K562 (cell line): ENCODE results near the gene ACAD8. TPM values are rescaled to one million over a fixed set of nuclear protein-coding genes. Genes with fewer than 3 reads are reported as not detected.

Experiments used
- ATAC-seq: fragments of 200-7000 bp; cut with Tn5 transposase; 3 replicates; pipeline ENCODE4 v1.9.1; 2020; ENCODE audit warnings: moderate library complexity
- BruUV-seq: library from RNA; stranded (reverse); fragments of 400-500 nt; replicated peaks from 2 replicates; lab custom pipeline; 2021; lab: Mats Ljungman, UMichigan
- CTCF ChIA-PET: fragments of 300-600 bp; formaldehyde crosslinking; extraction: SDS; loops from one replicate; lab custom pipeline; 2021; ENCODE audit warnings: low intra/inter-chr PET ratio; lab: Yijun Ruan, JAX
- POLR2A ChIA-PET: fragments of 300-600, 350-650 bp; sonication (Branson Sonifier 250); formaldehyde crosslinking; extraction: SDS; loops from one replicate; lab custom pipeline; 2021; ENCODE audit warnings: antibody characterized with exemption, inconsistent platforms; lab: Yijun Ruan, JAX
- DNase-seq, 4 experiments: peaks; one replicate each; pipeline versions ENCODE4 v3.0.0 to v3.0.0-alpha.2; 2011 to 2018; ENCODE audit warnings: low spot score in 3 of 4, mixed read lengths in 3 of 4; ENCODE audit errors: extremely low read depth in 1 of 4
- FAIRE-seq: peaks from 2 replicates; lab custom pipeline; 2011; peaks lifted over from hg19 to GRCh38; lab: Jason Lieb, UNC
- H2AFZ ChIP-seq: 2 replicates; pipeline ENCODE4 v1.6.0; 2011; ENCODE audit warnings: low read depth, low read length, control low read depth, inconsistent platforms
- H3K27ac ChIP-seq: fragments of 200-600 bp; 3 replicates; pipeline ENCODE4 v1.8.0; 2011; ENCODE audit warnings: low read depth, mild to moderate bottlenecking, control low read depth, inconsistent platforms, low read length, moderate library complexity, mixed read lengths; ENCODE audit errors: extremely low read depth
- H3K27me3 ChIP-seq, 2 experiments: fragments of 300-600 bp in 1 of 2; 2 replicates in 1 of 2; 3 replicates in 1 of 2; pipeline versions ENCODE4 v1.6.0 to v1.8.0; 2011; ENCODE audit warnings: inconsistent platforms in 2 of 2, low read length in 2 of 2, mild to moderate bottlenecking in 1 of 2, mixed read lengths in 1 of 2, moderate library complexity in 1 of 2; ENCODE audit not compliant: control insufficient read depth in 2 of 2, insufficient read depth in 2 of 2
- H3K36me3 ChIP-seq: fragments of 300-600 bp; 3 replicates; pipeline ENCODE4 v1.8.0; 2011; ENCODE audit warnings: mild to moderate bottlenecking, low read length, inconsistent platforms; ENCODE audit not compliant: control insufficient read depth, insufficient read depth
- H3K4me1 ChIP-seq, 2 experiments: fragments of 200-600 bp in 1 of 2; replicated peaks in 1 of 2; 2 replicates in 1 of 2; 3 replicates in 1 of 2; pipeline versions ENCODE4 v1.5.1 to v1.8.0; 2011; ENCODE audit warnings: inconsistent platforms in 2 of 2, low read length in 2 of 2, mild to moderate bottlenecking in 1 of 2, mixed read lengths in 1 of 2, moderate library complexity in 1 of 2; ENCODE audit not compliant: control insufficient read depth in 2 of 2, insufficient read depth in 2 of 2
- H3K4me2 ChIP-seq: 2 replicates; pipeline ENCODE4 v1.6.1; 2011; ENCODE audit warnings: low read length, control low read depth, inconsistent platforms, mixed read lengths; ENCODE audit not compliant: insufficient read depth
- H3K4me3 ChIP-seq: fragments of 200-600 bp; sonication (generic), shearing (Covaris generic); 2 replicates; pipeline ENCODE4 v1.5.1; 2016; ENCODE audit warnings: control low read depth, inconsistent platforms
- H3K79me2 ChIP-seq: fragments of 200-600 bp; 3 replicates; pipeline ENCODE4 v1.8.0; 2011; ENCODE audit warnings: low read length, inconsistent platforms; ENCODE audit not compliant: control insufficient read depth, insufficient read depth
- H3K9ac ChIP-seq, 2 experiments: 2 replicates each; pipeline versions ENCODE4 v1.6.0 to v1.6.1; 2011; ENCODE audit warnings: low read depth in 2 of 2, low read length in 2 of 2, control low read depth in 1 of 2, inconsistent platforms in 1 of 2, mild to moderate bottlenecking in 1 of 2, mixed read lengths in 1 of 2; ENCODE audit not compliant: insufficient read depth in 1 of 2
- H3K9me1 ChIP-seq: one replicate; pipeline ENCODE4 v1.6.0; 2011; ENCODE audit warnings: inconsistent platforms, mild to moderate bottlenecking, low read length, moderate library complexity; ENCODE audit not compliant: control insufficient read depth, insufficient read depth
- H3K9me3 ChIP-seq: replicated peaks from 2 replicates; pipeline ENCODE4 v1.5.1; 2011; ENCODE audit warnings: low read depth, low read length, inconsistent platforms; ENCODE audit not compliant: control insufficient read depth, insufficient read depth
- H4K20me1 ChIP-seq: replicated peaks from 2 replicates; pipeline ENCODE4 v1.6.1; 2011; ENCODE audit warnings: low read length, inconsistent platforms, mixed read lengths; ENCODE audit not compliant: control insufficient read depth, insufficient read depth
- BRF1 ChIP-seq: IDR thresholded peaks from 3 replicates; pipeline ENCODE4 v1.6.1; 2011; ENCODE audit warnings: borderline replicate concordance, mild to moderate bottlenecking; ENCODE audit not compliant: insufficient read length; ENCODE audit errors: extremely low read depth
- CEBPG ChIP-seq, 3 experiments: fragments of 200-800 bp in 1 of 3; sonication (Bioruptor generic) in 1 of 3; sonication (generic) in 1 of 3; formaldehyde crosslinking in 1 of 3; IDR thresholded peaks in 2 of 3; conservative IDR thresholded peaks in 1 of 3; 2 replicates each; pipeline versions ENCODE4 v1.6.1 to v1.8.0; 2016 to 2022; ENCODE audit warnings: missing compliant biosample characterization in 2 of 3, missing genetic modification characterization in 2 of 3, mild to moderate bottlenecking in 1 of 3, missing genetic modification reagents in 1 of 3
- DPF2 ChIP-seq: fragments of 450-650 bp; IDR thresholded peaks from 2 replicates; pipeline ENCODE4 v1.6.1; 2016
- MECOM ChIP-seq: fragments of 250-450 bp; sonication (Bioruptor Pico); IDR thresholded peaks from 2 replicates; pipeline ENCODE4 v1.8.0; 2022; ENCODE audit warnings: inconsistent platforms
- POLR2AphosphoS2 ChIP-seq: IDR thresholded peaks from 2 replicates; pipeline ENCODE4 v1.6.1; 2012; ENCODE audit warnings: low read length, improper control_type of control experiment
- TAL1 ChIP-seq: fragments of 450-650 bp; IDR thresholded peaks from 2 replicates; pipeline ENCODE4 v1.6.1; 2016; ENCODE audit warnings: mild to moderate bottlenecking
- ZC3H8 ChIP-seq: fragments of 450-650 bp; IDR thresholded peaks from 2 replicates; pipeline ENCODE4 v1.6.1; 2017
- ZNF282 ChIP-seq: sonication (generic); formaldehyde crosslinking; IDR thresholded peaks from 2 replicates; pipeline ENCODE4 v1.8.1; 2023; ENCODE audit warnings: missing genetic modification reagents
- ZNF445 ChIP-seq: fragments of 250-450 bp; sonication (Bioruptor Pico); IDR thresholded peaks from 2 replicates; pipeline ENCODE4 v1.4.0; 2020; ENCODE audit warnings: low read depth, mild to moderate bottlenecking, moderate library complexity
- ZNF586 ChIP-seq: fragments of 450-650 bp; formaldehyde crosslinking; conservative IDR thresholded peaks from 2 replicates; pipeline ENCODE4 v1.4.0; 2020; ENCODE audit warnings: mild to moderate bottlenecking, moderate library complexity
- WGBS: fragments of 100-300 bp; shearing (Covaris generic); methylation state at CpG from one replicate; pipeline ENCODE4 v1.1.6; 2016; ENCODE audit warnings: low coverage, mixed read lengths; ENCODE audit not compliant: insufficient coverage; ENCODE audit errors: missing lambda C conversion rate; 5-methylcytosine and 5-hydroxymethylcytosine counted together
- in situ Hi-C: fragments of 300-500 bp; cut with MboI; formaldehyde crosslinking; loops from 4 replicates; pipeline ENCODE4 v1.15.0; 2018; ENCODE audit warnings: inconsistent platforms, mixed read lengths
- intact Hi-C: fragments of 100-400 bp; cut with micrococcal nuclease; formaldehyde crosslinking; loops from 2 replicates; pipeline ENCODE4 v1.14.2; 2022
- polyA plus RNA-seq, 8 experiments: library from polyadenylated mRNA; depleted of rRNA in 4 of 8; stranded (reverse) in 5 of 8; unstranded in 3 of 8; fragments of >200 nt; fragmentation: Nextera tagmentation in 2 of 8; fragmentation: Illumina TruSeq in 1 of 8; extraction: Ambion mirVana in 2 of 8; extraction: Trizol in 1 of 8; gene quantifications; 2 replicates each; pipeline versions ENCODE4 v1.2.1 to v1.2.3, GENCODE V29; 2011 to 2014; ENCODE audit warnings: inconsistent platforms in 1 of 8, missing spikeins in 1 of 8
- total RNA-seq, 7 experiments: library from RNA; depleted of rRNA in 6 of 7; stranded (reverse); fragments of >200 nt in 6 of 7; fragmentation: Illumina TruSeq in 2 of 7; extraction: Trizol in 2 of 7; gene quantifications; 2 replicates each; pipeline versions ENCODE4 v1.2.1 to v1.2.3, GENCODE V29; 2011 to 2021; ENCODE audit warnings: low replicate concordance in 1 of 7
- TF ChIP-seq, protein P1 (sequence below): fragments of 450-650 bp; formaldehyde crosslinking; IDR thresholded peaks from 2 replicates; pipeline ENCODE4 v1.4.0; 2020; ENCODE audit warnings: mild to moderate bottlenecking, moderate library complexity
- TF ChIP-seq, protein P2 (sequence below): fragments of 250-450 bp; sonication (Bioruptor Pico); IDR thresholded peaks from 2 replicates; pipeline ENCODE4 v1.4.0; 2020; ENCODE audit warnings: mild to moderate bottlenecking, moderate library complexity
- TF ChIP-seq, protein P3 (sequence below): sonication (generic); formaldehyde crosslinking; IDR thresholded peaks from 2 replicates; pipeline ENCODE4 v1.8.0; 2022; ENCODE audit warnings: mild to moderate bottlenecking, missing genetic modification reagents

ACAD8 gene
- total and polyA plus RNA-seq, 9 of the 15 experiments (the other 6 are each of a cell fraction or from before 2014, with no cell fraction given): 6.5 to 34.1 (median 20.1) TPM

DNA sequence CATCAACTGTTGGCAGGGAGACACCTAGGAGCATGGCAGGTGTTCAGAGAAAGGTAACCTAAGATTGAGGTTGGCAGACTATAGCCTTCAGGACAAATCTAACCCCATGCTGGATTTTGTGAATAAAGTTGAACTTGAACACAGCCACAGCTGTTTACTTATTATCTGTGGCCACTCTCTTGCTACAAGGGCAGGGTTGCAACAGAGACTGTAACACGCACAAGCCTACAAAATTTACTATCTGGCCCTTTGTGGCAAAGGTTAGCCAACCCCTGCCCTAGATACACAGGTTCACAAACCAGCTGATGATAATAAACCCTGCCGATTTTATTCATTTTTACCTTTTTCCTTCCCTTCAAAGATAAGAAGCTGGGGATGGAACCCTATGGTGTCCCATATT, 2.7 kb upstream of the ACAD8 start (continued):
- TF ChIP-seq, protein P1, sequence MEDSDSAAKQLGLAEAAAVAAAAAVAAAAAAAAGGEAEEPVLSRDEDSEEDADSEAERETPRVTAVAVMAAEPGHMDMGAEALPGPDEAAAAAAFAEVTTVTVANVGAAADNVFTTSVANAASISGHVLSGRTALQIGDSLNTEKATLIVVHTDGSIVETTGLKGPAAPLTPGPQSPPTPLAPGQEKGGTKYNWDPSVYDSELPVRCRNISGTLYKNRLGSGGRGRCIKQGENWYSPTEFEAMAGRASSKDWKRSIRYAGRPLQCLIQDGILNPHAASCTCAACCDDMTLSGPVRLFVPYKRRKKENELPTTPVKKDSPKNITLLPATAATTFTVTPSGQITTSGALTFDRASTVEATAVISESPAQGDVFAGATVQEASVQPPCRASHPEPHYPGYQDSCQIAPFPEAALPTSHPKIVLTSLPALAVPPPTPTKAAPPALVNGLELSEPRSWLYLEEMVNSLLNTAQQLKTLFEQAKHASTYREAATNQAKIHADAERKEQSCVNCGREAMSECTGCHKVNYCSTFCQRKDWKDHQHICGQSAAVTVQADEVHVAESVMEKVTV (CRISPR knock-in tag): no peak
- TF ChIP-seq ZNF445 (CRISPR knock-in tag) (no peak), POLR2AphosphoS2 (no peak), ZNF282 (no peak), TAL1 (no peak), MECOM (CRISPR knock-in tag) (no peak)
- TF ChIP-seq, all 486 proteins: peak for 0

DNA sequence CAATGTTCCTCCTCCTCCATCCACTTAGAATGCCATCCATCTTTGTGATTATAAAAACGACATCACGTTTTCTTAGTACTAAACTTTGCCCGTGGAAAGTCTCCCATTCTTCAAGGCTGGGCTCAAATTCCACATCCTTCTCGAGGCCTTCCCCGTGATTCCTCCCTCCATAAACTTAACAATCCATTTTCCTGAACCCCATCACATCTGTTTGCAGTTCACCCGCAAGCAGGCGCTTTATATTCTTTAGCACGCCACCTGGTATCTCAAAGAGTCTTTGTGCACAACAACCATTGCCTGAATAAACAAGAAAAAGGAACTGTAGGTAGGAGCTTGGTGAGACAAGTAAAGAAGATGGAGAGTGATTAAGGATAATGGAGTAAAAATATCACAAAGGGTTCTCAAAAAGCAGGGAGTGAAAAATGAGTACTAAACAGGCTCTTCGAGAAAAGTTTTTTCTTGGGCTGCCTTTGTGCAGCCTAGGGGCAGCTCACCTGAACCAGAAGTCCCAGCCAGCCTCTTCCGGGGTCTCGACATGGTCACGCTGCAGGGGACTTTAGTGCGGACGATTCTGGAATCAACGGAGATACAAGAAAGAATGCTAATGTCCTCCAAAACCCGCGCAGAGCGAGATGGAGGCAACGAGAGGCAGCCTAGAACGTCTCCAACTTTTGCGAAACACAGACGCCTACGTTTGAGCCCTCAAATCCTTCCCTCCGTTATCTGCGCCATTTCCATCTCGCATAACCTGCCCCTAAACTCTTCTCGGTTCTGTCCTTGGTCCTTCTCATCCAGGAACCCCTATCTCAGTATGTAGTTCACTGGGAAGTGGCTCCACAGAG, 801 bp upstream of the ACAD8 start:
- POLR2A ChIA-PET: interaction anchor here (1.6 kb wide), 1 partner anchor 10 kb away, joined by 8 read pairs; no protein-coding TSS in a partner anchor
- H3K9me1 ChIP-seq: no peaks in the 10 kb centered on the region
- peaks cover 3 to 17% of the 10 kb centered on the region in 2 experiments; a peak in 4 of 5 replicates for H3K4me1 ChIP-seq
- H3K9me3 ChIP-seq: no peaks in the 10 kb centered on the region
- in situ Hi-C loops (no loop called here), intact Hi-C loops (loop anchor here (1.0 to 2.0 kb wide), 2 partner anchors 27 to 46 kb away; no protein-coding TSS in a partner anchor)
- 5% methylated on average over 27 of the region's 27 CpGs for WGBS
- peak; percentile 32 for FAIRE-seq
- H4K20me1 ChIP-seq: no peaks in the 10 kb centered on the region
- H2AFZ ChIP-seq: peak overlapping the region; percentile 98
- H3K9ac ChIP-seq: peak overlapping the region; percentile 67 to 97
- peaks cover 49% of the 10 kb centered on the region for H3K36me3 ChIP-seq
- no peaks in the 10 kb centered on the region for H3K27me3 ChIP-seq
- peak overlapping the region; percentile 54; the same call in 1 of the 3 replicates for H3K27ac ChIP-seq
- DNase-seq: no peak
- H3K4me2 ChIP-seq: peak overlapping the region; percentile 96
- CTCF ChIA-PET: no interaction called here
- TSS peak; percentile 59 for BruUV-seq
- peak overlapping the region; percentile 92 for H3K4me3 ChIP-seq
- ATAC-seq: peak; percentile 29
- H3K79me2 ChIP-seq: peaks cover 32% of the 10 kb centered on the region
- TF ChIP-seq, protein P2, sequence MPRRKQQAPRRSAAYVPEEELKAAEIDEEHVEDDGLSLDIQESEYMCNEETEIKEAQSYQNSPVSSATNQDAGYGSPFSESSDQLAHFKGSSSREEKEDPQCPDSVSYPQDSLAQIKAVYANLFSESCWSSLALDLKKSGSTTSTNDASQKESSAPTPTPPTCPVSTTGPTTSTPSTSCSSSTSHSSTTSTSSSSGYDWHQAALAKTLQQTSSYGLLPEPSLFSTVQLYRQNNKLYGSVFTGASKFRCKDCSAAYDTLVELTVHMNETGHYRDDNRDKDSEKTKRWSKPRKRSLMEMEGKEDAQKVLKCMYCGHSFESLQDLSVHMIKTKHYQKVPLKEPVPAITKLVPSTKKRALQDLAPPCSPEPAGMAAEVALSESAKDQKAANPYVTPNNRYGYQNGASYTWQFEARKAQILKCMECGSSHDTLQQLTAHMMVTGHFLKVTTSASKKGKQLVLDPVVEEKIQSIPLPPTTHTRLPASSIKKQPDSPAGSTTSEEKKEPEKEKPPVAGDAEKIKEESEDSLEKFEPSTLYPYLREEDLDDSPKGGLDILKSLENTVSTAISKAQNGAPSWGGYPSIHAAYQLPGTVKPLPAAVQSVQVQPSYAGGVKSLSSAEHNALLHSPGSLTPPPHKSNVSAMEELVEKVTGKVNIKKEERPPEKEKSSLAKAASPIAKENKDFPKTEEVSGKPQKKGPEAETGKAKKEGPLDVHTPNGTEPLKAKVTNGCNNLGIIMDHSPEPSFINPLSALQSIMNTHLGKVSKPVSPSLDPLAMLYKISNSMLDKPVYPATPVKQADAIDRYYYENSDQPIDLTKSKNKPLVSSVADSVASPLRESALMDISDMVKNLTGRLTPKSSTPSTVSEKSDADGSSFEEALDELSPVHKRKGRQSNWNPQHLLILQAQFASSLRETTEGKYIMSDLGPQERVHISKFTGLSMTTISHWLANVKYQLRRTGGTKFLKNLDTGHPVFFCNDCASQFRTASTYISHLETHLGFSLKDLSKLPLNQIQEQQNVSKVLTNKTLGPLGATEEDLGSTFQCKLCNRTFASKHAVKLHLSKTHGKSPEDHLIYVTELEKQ: no peak
- TF ChIP-seq CEBPG (CRISPR knock-in tag; IDR thresholded peaks at IDR 0.05) (no peak), CEBPG (tag; conservative IDR thresholded peaks at IDR 0.05 in 1 of 2, IDR thresholded peaks at IDR 0.05 in 1 of 2) (peak in 1 of 2 experiments; percentile 9; a peak in 1 of 4 replicates), BRF1 (no peak), DPF2 (peak; percentile 18; the same call in 1 of the 2 replicates), ZNF586 (CRISPR knock-in tag) (no peak), ZC3H8 (no peak)
- TF ChIP-seq, protein P3, sequence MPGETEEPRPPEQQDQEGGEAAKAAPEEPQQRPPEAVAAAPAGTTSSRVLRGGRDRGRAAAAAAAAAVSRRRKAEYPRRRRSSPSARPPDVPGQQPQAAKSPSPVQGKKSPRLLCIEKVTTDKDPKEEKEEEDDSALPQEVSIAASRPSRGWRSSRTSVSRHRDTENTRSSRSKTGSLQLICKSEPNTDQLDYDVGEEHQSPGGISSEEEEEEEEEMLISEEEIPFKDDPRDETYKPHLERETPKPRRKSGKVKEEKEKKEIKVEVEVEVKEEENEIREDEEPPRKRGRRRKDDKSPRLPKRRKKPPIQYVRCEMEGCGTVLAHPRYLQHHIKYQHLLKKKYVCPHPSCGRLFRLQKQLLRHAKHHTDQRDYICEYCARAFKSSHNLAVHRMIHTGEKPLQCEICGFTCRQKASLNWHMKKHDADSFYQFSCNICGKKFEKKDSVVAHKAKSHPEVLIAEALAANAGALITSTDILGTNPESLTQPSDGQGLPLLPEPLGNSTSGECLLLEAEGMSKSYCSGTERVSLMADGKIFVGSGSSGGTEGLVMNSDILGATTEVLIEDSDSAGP: no peak
